K562 (cell line): Measurements from ENCODE around the gene TXLNG. TPM values are rescaled to one million over a fixed set of nuclear protein-coding genes. Genes with fewer than 3 reads are reported as not detected.

ENCODE experiments used
- BACH1 ChIP-seq: fragments of 200-800 bp; sonication (Bioruptor generic); IDR thresholded peaks from 2 replicates; pipeline ENCODE4 v1.6.1; 2016; ENCODE audit warnings: missing genetic modification characterization, missing compliant biosample characterization
- BCL6 ChIP-seq: fragments of 250-450 bp; sonication (Bioruptor Pico); IDR thresholded peaks from 2 replicates; pipeline ENCODE4 v1.4.0; 2020
- C11orf30 ChIP-seq: fragments of 450-650 bp; IDR thresholded peaks from 2 replicates; pipeline ENCODE4 v1.6.1; 2016; ENCODE audit warnings: low read depth, mild to moderate bottlenecking
- CSDE1 ChIP-seq, 2 experiments: fragments of 450-650 bp; IDR thresholded peaks; 2 replicates each; pipeline ENCODE4 v1.6.1; 2016; ENCODE audit warnings: mild to moderate bottlenecking in 1 of 2
- HDAC6 ChIP-seq: IDR thresholded peaks from 2 replicates; pipeline ENCODE4 v1.6.1; 2012; ENCODE audit warnings: low read depth, mild to moderate bottlenecking, control low read depth, inconsistent platforms, low read length, moderate library complexity
- HNRNPUL1 ChIP-seq: fragments of 200-400 bp; formaldehyde crosslinking; IDR thresholded peaks from 2 replicates; pipeline ENCODE4 v1.6.1; 2017; ENCODE audit warnings: low read length
- KLF16 ChIP-seq: IDR thresholded peaks from 2 replicates; pipeline ENCODE4 v1.6.1; 2016; ENCODE audit warnings: antibody characterized with exemption
- KLF6 ChIP-seq: fragments of 250-450 bp; sonication (Bioruptor Pico); IDR thresholded peaks from 2 replicates; pipeline ENCODE4 v1.4.0; 2020; ENCODE audit warnings: mild to moderate bottlenecking, moderate library complexity, borderline replicate concordance
- LARP7 ChIP-seq: fragments of 450-650 bp; IDR thresholded peaks from 2 replicates; pipeline ENCODE4 v1.6.1; 2016
- MBD2 ChIP-seq: sonication (generic); IDR thresholded peaks from 2 replicates; pipeline ENCODE4 v1.6.1; 2016; ENCODE audit warnings: low read depth, borderline replicate concordance
- MIER1 ChIP-seq: fragments of 450-650 bp; IDR thresholded peaks from 2 replicates; pipeline ENCODE4 v1.6.1; 2016; ENCODE audit warnings: antibody characterized with exemption, mild to moderate bottlenecking, low read depth
- NFATC3 ChIP-seq: fragments of 450-650 bp; IDR thresholded peaks from 2 replicates; pipeline ENCODE4 v1.6.1; 2017; ENCODE audit warnings: mild to moderate bottlenecking
- RBBP5 ChIP-seq: fragments of 200-600 bp; sonication (generic); IDR thresholded peaks from 2 replicates; pipeline ENCODE4 v1.6.1; 2012; ENCODE audit warnings: borderline replicate concordance, mild to moderate bottlenecking, low read length, control low read depth, inconsistent platforms; ENCODE audit not compliant: insufficient read depth, poor library complexity, severe bottlenecking
- SMARCC2 ChIP-seq: fragments of 450-650 bp; IDR thresholded peaks from 2 replicates; pipeline ENCODE4 v1.6.1; 2017; ENCODE audit warnings: antibody characterized with exemption, moderate library complexity, mild to moderate bottlenecking, low read depth
- SOX6 ChIP-seq: fragments of 450-650 bp; IDR thresholded peaks from 2 replicates; pipeline ENCODE4 v1.6.1; 2014; ENCODE audit warnings: mild to moderate bottlenecking
- TAF15 ChIP-seq: fragments of 200-400 bp; formaldehyde crosslinking; IDR thresholded peaks from 2 replicates; pipeline ENCODE4 v1.6.1; 2017; ENCODE audit warnings: mild to moderate bottlenecking, low read depth, low read length, moderate library complexity
- TARDBP ChIP-seq: fragments of 450-650 bp; IDR thresholded peaks from 2 replicates; pipeline ENCODE4 v1.6.1; 2016
- TCF3 ChIP-seq: sonication (generic); formaldehyde crosslinking; IDR thresholded peaks from 2 replicates; pipeline ENCODE4 v1.4.0; 2020; ENCODE audit warnings: mild to moderate bottlenecking, missing genetic modification reagents
- XRCC4 ChIP-seq: IDR thresholded peaks from one replicate; pipeline ENCODE4 v1.6.1; 2011; ENCODE audit not compliant: insufficient read depth, insufficient read length; ENCODE audit errors: extremely low read depth
- ZKSCAN8 ChIP-seq: fragments of 200-800 bp; sonication (Bioruptor generic); IDR thresholded peaks from 2 replicates; pipeline ENCODE4 v1.6.1; 2016; ENCODE audit warnings: missing genetic modification characterization, missing compliant biosample characterization
- ZNF12 ChIP-seq: sonication (generic); formaldehyde crosslinking; IDR thresholded peaks from 2 replicates; pipeline ENCODE4 v1.4.0; 2020; ENCODE audit warnings: mild to moderate bottlenecking, missing genetic modification reagents
- ZNF717 ChIP-seq: fragments of 250-450 bp; sonication (Bioruptor Pico); IDR thresholded peaks from 2 replicates; pipeline ENCODE4 v1.5.0; 2021
- polyA plus RNA-seq, 8 experiments: library from polyadenylated mRNA; depleted of rRNA in 4 of 8; stranded (reverse) in 5 of 8; unstranded in 3 of 8; fragments of >200 nt; fragmentation: Nextera tagmentation in 2 of 8; fragmentation: Illumina TruSeq in 1 of 8; extraction: Ambion mirVana in 2 of 8; extraction: Trizol in 1 of 8; gene quantifications; 2 replicates each; pipeline versions ENCODE4 v1.2.1 to v1.2.3, GENCODE V29; 2011 to 2014; ENCODE audit warnings: inconsistent platforms in 1 of 8, missing spikeins in 1 of 8
- total RNA-seq, 7 experiments: library from RNA; depleted of rRNA in 6 of 7; stranded (reverse); fragments of >200 nt in 6 of 7; fragmentation: Illumina TruSeq in 2 of 7; extraction: Trizol in 2 of 7; gene quantifications; 2 replicates each; pipeline versions ENCODE4 v1.2.1 to v1.2.3, GENCODE V29; 2011 to 2021; ENCODE audit warnings: low replicate concordance in 1 of 7
- TF ChIP-seq, protein P1 (sequence below): IDR thresholded peaks from 2 replicates; pipeline ENCODE4 v1.6.1; 2011; ENCODE audit not compliant: insufficient read length; ENCODE audit errors: extremely low read depth
- TF ChIP-seq, protein P2 (sequence below): fragments of 450-650 bp; conservative IDR thresholded peaks from 2 replicates; pipeline ENCODE4 v1.6.1; 2016; ENCODE audit warnings: missing genetic modification characterization, low read depth, mild to moderate bottlenecking, missing compliant biosample characterization, moderate library complexity
- TF ChIP-seq, protein P3 (sequence below): fragments of 450-650 bp; IDR thresholded peaks from 2 replicates; pipeline ENCODE4 v1.6.1; 2017; ENCODE audit warnings: antibody characterized with exemption

The TXLNG gene
- total and polyA plus RNA-seq, 9 of the 15 experiments (the other 6 are each of a cell fraction or from before 2014, with no cell fraction given): 13.1 to 47.0 (median 31.6) TPM

DNA sequence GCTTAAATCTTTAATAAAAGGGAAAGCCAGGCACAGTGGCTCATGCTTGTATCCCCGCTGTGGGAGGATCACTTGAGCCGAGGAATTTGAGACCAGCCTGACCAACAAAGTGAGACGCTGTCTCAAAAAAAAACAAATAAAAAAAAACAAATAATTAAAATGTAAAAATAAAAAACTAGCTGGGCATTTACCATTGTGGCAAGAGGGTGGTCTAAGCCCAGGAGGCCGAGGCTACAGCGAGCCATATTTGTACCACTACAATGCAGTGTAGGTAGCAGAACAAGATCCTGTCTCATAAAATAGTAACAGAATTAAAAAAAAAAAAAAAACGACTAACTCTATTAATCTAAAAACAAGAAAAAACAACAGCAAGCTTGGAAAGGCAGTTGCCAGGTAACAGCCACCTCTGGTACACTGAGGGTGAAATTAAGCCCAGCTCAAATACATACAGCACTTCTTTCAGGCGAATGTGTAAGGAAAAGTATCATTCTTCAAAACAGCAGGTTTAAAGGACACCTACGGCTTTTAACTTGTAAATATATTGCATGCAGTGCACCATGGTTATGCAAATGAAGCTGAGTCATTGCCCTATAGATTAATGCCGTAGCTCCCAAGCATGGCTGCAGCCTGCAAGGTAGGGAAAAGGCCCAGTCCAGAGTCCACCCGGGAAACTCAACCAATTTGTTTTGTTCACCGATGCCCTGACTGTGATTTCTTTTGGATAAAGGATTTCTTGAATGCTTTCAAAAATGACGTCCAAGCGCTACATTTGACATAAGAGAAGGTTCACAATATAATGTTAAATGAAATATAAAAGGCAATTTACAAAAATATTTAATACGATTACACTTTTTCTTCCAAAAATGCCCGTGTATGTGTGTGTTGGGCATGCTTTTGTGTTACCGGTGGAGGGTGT lies 14.5 kb upstream of the TXLNG start (continued):
- TF ChIP-seq, protein P1, sequence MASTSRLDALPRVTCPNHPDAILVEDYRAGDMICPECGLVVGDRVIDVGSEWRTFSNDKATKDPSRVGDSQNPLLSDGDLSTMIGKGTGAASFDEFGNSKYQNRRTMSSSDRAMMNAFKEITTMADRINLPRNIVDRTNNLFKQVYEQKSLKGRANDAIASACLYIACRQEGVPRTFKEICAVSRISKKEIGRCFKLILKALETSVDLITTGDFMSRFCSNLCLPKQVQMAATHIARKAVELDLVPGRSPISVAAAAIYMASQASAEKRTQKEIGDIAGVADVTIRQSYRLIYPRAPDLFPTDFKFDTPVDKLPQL: peak; percentile 97
- TF ChIP-seq BCL6 (CRISPR knock-in tag) (no peak), KLF6 (CRISPR knock-in tag) (no peak), HDAC6 (no peak), ZKSCAN8 (CRISPR knock-in tag) (peak; percentile 70; the same call in 1 of the 2 replicates), LARP7 (peak; percentile 88; the same call in 1 of the 2 replicates), SOX6 (peak; percentile 95), KLF16 (no peak), XRCC4 (no peak), SMARCC2 (no peak), TCF3 (no peak), ZNF12 (CRISPR knock-in tag) (no peak), MBD2 (peak; percentile 83; the same call in 1 of the 2 replicates), TAF15 (no peak), HNRNPUL1 (peak; percentile 93), MIER1 (no peak), C11orf30 (peak; percentile 89), CSDE1 (IDR thresholded peaks at IDR 0.05) (peak in 1 of 2 experiments; percentile 88; a peak in 2 of 4 replicates), ZNF717 (CRISPR knock-in tag) (peak; percentile 86), NFATC3 (peak; percentile 57; the same call in 1 of the 2 replicates), TARDBP (no peak), BACH1 (tag) (no peak), RBBP5 (no peak)
- TF ChIP-seq, protein P2, sequence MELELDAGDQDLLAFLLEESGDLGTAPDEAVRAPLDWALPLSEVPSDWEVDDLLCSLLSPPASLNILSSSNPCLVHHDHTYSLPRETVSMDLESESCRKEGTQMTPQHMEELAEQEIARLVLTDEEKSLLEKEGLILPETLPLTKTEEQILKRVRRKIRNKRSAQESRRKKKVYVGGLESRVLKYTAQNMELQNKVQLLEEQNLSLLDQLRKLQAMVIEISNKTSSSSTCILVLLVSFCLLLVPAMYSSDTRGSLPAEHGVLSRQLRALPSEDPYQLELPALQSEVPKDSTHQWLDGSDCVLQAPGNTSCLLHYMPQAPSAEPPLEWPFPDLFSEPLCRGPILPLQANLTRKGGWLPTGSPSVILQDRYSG (tag): no peak; the same call in 1 of the 2 replicates
- TF ChIP-seq, protein P3, sequence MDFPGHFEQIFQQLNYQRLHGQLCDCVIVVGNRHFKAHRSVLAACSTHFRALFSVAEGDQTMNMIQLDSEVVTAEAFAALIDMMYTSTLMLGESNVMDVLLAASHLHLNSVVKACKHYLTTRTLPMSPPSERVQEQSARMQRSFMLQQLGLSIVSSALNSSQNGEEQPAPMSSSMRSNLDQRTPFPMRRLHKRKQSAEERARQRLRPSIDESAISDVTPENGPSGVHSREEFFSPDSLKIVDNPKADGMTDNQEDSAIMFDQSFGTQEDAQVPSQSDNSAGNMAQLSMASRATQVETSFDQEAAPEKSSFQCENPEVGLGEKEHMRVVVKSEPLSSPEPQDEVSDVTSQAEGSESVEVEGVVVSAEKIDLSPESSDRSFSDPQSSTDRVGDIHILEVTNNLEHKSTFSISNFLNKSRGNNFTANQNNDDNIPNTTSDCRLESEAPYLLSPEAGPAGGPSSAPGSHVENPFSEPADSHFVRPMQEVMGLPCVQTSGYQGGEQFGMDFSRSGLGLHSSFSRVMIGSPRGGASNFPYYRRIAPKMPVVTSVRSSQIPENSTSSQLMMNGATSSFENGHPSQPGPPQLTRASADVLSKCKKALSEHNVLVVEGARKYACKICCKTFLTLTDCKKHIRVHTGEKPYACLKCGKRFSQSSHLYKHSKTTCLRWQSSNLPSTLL: no peak
